VCaP (cell line): ENCODE data around the gene PYCR2.

ENCODE experiments used
- H3K27ac ChIP-seq: fragments of 450-650 bp; 2 replicates; pipeline ENCODE4 v1.5.1; 2017
- CTCF ChIP-seq: fragments of 450-650 bp; conservative IDR thresholded peaks from 2 replicates; pipeline ENCODE4 v1.5.1; 2017; ENCODE audit warnings: mild to moderate bottlenecking, moderate library complexity

The PYCR2 gene

GRCh38 chr1:225880636-225881035, 43.4 kb downstream of the PYCR2 start:
- H3K27ac ChIP-seq: no peak overlapping the region

GRCh38 chr1:225880222-225880588, 43.8 kb downstream of the PYCR2 start:
- no peak overlapping the region for H3K27ac ChIP-seq
- no peak for TF ChIP-seq CTCF

More at GRCh38 chr1:225880636-225881035, 43.4 kb downstream of the PYCR2 start:
- no peak for TF ChIP-seq CTCF

- no peak overlapping the region for H3K27ac ChIP-seq
- no peak for TF ChIP-seq CTCF
These were observed 44.4 kb downstream of the PYCR2 start for GRCh38 chr1:225879521-225880221.

GRCh38 chr1:225878282-225878681, 45.8 kb downstream of the PYCR2 start:
- no peak for TF ChIP-seq CTCF
- H3K27ac ChIP-seq: peak overlapping the region; percentile 24; the same call in 1 of the 2 replicates

GRCh38 chr1:225877580-225877979, 46.5 kb downstream of the PYCR2 start:
- H3K27ac ChIP-seq: peak overlapping the region; percentile 24; the same call in 1 of the 2 replicates
- TF ChIP-seq CTCF: peak; percentile 61

GRCh38 chr1:225876900-225877510, 47.0 kb downstream of the PYCR2 start:
- TF ChIP-seq CTCF: no peak
- H3K27ac ChIP-seq: peak overlapping the region; percentile 24; the same call in 1 of the 2 replicates

GRCh38 chr1:225875044-225875815, 48.8 kb downstream of the PYCR2 start:
- peak overlapping the region; percentile 43; the same call in 1 of the 2 replicates for H3K27ac ChIP-seq
- no peak for TF ChIP-seq CTCF
